Activated T-cell treated with anti-CD3 and anti-CD28 coated beads for 1 hour (primary cell): ENCODE data around the gene EHBP1L1.

Source experiments
- DNase-seq: peaks from one replicate; pipeline ENCODE4 v3.0.0-alpha.2; 2020; ENCODE audit warnings: low read depth

EHBP1L1 gene

DNA sequence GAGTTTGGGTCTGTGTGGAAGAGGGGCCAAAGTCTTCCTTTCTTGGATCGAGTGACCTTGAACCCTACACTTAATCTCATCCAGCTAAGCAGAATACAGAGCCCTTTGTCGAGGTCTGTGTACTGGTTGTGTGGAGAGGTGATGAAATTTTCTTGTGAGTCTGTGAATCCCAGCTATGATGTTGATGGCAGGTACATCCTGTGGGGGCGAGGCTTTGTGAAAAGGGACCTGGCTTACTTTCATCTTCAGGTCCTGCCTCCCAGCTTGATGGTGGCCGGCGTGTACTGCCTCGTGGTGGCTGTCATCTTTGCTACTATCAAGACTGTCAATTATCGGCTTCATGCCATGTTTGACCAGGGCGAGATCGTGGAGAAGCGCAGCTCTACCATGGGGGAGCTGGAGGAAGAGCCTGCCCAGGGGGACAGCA lies 40.7 kb downstream of the EHBP1L1 start:
- DNase-seq = no peak

DNA sequence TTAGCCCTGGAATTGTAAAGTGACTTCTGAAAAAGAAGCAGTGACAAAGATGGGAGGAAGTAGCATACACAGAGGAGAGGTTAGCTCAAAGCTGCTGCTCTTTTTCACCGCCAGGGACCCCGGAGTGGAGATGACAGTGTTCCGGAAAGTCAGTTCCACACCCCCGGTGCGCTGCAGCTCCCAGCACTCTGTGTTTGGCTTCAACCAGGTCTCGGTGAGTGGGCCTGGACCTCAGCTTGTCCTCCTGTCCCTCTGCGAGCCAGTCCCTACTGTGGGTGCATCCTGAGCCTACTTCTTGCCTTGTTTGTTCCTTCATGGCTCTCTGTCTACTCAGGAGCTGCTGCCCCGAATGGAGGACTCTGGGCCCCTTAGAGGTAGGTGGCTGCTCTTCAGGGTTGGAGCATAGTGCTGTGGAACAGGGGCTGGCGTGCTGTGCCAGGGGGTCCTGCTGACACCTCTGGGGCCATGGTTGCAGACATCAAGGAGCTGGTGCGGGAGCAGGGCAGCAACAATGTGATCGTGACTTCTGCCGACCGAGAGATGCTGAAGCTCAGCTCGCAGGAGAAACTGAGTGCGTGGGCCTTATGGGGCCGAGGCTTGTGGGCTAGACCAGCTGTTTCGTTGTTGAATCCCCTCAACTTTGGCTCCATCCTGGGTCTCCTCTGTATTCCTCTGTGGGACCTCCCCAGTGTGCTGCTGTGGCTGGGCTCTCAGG lies 41.4 kb downstream of the EHBP1L1 start:
- no peak for DNase-seq

DNA sequence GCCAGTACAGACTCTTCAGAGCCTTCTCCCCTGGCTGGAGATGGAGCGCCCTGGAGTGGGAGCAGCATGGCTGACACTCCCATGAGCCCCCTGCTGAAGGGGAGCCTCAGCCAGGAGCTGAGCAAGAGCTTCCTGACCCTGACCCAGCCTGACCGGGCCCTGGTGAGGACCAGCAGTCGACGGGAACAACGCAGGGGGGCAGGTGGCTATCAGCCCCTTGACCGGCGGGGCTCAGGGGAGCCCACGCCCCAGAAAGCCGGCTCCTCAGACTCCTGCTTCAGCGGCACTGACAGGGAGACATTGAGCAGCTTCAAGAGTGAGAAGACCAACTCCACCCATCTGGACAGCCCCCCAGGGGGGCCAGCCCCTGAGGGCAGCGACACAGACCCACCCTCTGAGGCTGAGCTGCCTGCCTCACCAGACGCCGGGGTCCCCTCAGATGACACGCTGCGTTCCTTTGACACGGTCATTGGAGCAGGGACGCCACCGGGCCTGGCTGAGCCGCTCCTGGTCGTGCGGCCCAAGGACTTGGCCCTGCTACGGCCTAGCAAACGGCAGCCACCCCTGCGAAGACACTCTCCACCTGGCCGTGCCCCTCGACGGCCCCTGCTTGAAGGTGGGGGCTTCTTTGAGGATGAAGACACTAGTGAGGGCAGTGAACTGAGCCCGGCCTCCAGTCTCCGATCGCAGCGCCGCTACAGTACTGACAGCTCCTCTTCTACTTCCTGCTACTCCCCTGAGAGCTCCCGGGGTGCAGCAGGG lies 42.3 kb downstream of the EHBP1L1 start:
- DNase-seq = no peak

DNA sequence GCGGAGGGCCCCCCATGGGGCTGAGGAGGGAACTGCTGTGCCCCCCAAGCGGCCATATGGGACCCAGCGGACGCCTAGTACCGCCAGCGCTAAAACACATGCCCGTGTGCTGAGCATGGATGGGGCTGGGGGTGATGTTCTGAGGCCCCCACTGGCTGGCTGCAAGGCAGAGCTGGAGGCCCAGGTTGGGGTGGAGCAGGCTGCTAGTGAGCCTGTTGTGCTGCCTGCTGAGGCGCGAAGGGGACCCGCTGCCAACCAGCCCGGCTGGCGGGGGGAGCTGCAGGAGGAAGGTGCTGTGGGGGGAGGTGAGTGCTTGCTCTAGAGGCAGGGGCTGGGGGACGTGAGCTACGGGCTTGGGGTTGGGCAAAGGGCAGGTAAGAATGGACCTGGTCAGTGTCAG lies 42.9 kb downstream of the EHBP1L1 start:
- DNase-seq = no peak

DNA sequence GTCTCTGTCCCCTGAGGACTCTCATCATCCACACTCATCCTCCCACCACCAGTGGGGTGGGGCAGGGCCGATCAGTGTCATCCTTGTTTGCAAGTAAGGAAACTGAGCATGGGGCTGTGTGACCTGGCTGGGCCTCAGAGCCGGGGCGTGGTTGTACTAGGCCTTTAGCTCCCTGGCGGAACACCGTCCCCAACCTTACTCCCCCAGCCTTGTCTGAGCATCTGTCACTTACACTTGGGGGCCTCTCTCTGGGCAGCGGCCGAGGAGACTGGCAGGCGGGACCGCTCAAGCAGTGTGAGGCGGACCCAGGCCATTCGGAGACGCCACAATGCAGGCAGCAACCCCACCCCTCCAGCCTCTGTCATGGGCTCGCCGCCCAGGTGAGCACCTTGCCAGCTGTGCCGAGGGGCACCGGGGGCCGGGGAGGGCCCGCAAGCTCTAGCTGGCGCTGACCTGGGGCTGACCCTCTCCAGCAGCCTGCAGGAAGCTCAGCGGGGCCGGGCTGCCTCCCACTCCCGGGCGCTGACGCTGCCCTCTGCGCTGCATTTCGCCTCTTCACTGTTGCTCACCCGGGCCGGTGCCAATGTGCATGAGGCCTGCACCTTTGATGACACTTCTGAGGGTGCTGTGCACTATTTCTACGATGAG lies 43.6 kb downstream of the EHBP1L1 start:
- no peak for DNase-seq

DNA sequence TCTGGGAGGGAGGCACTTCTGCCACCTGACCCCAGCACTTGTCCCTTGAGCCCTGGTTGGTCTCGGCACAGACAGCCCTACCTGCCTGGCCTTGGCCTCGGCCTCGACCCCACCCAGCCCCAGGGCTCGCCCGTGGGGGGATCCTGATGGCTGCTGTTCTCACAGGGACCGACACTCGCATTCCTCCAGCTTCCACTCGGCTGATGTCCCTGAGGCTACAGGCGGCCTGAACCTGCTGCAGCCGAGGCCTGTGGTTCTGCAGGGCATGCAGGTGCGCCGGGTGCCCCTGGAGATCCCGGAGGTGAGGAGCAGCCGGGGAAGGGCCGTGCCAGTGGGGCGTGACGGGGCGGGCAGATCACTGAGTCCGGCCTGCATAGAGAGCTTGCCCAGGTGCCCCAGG lies 44.8 kb downstream of the EHBP1L1 start:
- no peak for DNase-seq

DNA sequence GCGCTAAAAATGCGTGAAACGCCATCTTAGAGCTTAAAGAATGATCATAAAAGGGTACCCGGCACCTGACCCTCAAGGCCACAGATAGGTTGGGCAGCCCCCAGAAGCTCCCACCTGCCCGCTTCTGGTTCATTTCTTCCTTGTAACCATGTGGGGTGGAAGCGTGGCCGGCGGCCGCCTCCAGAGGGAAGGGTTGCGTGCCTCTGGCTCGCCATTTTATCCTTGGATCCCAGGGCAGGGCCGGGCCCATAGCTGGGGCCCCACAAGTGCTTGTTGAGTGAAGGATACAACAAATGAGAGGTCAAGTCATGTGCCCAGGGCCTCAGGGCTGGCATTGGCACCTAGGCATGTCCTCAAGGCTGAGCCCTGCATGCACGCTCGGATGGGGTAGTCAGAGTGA lies 45.6 kb downstream of the EHBP1L1 start:
- DNase-seq = no peak

DNA sequence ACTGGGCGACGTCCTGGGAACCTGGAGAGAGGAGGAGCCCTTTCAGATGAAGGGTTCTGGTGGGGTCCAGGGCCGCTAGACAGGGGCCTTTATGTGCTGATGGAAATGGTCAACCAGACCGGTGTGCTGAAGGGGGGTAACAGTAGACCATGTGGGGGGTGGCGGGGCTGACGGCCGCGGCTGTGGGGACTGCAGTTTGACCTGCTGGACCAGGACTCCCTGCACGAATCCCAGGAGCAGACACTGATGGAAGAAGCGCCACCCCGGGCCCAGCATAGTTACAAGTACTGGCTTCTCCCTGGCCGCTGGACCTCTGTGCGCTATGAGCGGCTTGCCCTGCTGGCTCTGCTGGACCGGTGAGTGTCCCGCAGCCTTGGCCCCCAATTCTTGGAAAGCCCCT lies 46.2 kb downstream of the EHBP1L1 start:
- DNase-seq = no peak

DNA sequence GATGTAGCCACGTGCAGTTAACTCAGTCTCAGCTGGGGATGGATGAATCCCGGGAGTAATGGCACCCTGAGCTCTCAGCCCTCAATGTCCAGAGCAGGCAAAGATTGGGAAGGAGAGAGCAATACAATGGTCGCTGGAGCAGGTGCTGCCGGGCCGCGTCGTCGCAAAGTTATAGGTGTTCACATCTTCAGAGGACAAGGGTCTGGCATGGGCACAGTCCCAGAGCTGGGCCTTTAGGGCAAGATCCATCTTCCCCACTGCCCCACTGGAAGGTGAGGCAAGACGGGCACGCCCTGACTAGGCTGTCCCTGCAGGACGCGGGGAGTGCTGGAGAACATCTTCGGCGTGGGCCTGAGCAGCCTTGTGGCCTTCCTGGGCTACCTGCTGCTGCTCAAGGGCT lies 47.3 kb downstream of the EHBP1L1 start:
- DNase-seq = no peak

DNA sequence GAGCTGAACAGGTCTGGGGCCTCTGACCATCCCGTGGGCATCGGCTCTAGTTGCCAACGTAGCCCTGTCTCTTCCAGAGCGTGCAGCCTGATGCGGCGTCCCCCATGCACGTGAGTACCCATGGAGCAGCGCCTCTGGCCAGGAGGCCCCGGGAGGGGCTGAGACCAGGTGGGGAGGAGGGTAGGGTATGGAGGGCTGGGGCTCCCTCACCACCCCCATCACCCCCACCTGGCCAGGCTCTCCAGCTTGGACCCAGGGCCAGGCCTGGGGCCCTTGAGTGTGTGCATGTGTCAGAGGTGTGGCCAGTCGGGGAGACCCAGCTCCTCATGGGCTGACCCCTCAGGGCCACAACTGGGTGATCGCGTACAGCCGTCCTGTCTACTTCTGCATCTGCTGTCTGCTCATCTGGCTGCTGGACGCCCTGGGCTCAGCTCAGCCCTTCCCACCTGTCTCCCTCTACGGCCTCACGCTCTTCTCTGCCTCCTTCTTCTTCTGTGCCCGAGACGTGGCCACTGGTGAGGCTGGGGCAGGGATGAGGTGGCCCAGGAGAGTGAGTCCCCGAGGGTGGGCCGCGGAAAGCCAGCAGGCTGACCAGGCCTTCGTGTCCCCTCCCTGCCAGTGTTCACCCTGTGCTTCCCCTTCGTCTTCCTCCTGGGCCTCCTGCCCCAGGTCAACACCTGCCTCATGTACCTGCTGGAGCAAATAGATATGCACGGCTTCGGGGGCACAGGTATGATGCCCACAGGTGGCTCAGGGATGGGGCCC lies 48.2 kb downstream of the EHBP1L1 start:
- no peak for DNase-seq

DNA sequence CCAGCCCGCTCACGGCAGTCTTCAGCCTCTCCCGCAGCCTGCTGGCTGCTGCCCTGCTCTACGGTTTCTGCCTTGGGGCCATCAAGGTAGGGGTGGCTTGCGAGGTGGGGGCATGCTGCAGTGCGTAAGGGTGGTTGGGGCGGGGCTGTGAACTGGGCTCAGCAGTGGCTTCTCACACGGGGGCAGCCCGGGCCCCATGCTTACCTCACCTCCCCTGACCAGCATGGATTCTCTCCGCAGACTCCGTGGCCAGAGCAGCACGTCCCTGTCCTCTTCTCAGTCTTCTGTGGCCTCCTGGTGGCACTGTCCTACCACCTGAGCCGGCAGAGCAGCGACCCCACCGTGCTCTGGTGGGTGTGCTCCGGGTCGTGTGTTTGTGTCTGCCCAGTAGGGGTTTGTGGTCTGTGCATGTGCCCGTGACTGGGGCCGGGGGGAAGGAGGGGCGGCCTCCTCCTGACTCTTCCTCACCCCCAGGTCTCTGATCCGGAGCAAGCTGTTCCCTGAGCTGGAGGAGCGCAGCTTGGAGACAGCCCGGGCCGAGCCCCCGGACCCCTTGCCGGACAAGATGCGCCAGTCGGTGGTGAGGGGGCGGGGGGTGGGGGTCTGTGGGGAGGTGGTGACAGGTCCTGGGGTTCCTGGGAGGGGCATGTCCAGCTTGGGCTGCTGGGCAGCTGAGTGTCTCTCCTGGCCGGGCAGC lies 49.2 kb downstream of the EHBP1L1 start:
- no peak for DNase-seq

DNA sequence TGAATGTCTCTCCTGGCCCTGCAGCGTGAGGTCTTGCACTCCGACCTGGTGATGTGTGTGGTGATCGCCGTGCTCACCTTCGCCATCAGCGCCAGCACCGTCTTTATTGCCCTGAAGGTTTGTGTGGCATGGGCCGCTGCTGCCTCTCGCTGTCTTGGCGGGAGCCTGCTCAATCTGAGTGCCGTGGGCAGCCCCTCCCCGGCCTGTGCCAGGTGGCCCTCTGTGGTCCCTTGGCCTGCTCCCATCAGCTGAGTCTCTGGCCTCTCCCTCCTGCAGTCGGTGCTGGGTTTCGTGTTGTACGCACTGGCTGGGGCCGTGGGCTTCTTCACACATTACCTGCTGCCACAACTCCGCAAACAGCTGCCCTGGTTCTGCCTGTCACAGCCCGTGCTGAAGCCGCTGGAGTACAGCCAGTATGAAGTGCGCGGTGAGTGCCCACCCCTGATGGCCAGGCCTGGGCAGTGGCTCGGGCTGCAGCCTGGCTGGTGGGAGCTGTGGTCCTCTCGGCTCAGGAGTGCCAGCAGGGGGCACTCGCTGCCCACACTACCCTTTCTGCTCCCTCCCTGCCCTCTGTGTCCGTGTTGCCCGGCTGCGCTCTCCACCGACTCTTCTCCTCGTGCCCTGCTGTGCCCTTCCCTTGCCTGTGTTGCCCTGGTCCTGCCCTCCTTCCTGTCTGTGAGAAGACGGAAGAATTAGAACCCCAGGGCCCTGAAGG lies 49.9 kb downstream of the EHBP1L1 start:
- peak; percentile 41 for DNase-seq

DNA sequence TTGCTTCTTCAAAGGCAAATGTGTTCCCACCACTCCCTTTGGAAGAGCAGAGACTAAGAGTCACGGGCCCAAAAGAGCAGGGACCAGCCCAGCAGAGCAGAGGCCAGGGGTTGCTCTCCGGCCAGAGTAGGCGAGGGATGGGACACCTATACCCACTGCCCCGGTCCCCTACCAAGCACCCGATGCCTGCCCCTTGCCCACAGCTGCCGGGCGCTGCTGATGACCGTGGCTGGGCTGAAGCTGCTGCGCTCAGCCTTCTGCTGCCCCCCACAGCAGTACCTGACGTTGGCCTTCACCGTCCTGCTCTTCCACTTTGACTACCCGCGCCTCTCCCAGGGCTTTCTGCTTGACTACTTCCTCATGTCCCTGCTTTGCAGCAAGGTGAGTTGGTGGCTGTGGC lies 51.3 kb downstream of the EHBP1L1 start:
- DNase-seq = no peak

DNA sequence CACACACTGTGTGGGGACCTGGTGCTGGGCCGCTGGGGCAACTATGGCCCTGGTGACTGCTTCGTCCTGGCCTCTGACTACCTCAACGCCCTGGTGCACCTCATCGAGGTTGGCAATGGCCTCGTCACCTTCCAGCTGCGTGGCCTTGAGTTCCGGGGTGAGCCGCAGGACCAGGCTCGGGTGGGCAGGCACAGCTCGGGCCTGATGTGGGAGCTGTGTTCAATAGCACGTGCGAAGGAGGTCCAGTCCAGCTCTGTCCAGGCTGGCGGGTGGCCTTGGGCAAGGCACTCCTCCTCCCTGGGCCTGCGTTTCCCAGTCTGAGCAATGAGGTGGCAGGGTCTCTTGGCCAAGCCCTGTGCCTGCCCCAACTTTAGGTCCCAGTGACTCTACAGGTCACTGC lies 53.7 kb downstream of the EHBP1L1 start:
- DNase-seq = no peak

DNA sequence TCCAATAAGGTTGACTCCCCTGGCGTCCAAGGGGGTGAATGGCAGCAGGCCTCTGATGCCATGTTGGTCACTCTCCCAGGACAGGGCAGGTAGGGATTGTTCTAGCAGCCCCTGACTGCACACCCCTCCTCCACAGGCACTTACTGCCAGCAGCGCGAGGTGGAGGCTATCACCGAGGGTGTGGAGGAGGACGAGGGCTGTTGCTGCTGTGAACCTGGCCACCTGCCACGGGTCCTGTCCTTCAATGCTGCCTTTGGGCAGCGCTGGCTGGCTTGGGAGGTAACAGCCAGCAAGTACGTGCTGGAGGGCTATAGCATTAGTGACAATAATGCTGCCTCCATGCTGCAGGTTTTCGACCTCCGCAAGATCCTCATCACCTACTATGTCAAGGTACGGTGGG lies 54.4 kb downstream of the EHBP1L1 start:
- no peak for DNase-seq

DNA sequence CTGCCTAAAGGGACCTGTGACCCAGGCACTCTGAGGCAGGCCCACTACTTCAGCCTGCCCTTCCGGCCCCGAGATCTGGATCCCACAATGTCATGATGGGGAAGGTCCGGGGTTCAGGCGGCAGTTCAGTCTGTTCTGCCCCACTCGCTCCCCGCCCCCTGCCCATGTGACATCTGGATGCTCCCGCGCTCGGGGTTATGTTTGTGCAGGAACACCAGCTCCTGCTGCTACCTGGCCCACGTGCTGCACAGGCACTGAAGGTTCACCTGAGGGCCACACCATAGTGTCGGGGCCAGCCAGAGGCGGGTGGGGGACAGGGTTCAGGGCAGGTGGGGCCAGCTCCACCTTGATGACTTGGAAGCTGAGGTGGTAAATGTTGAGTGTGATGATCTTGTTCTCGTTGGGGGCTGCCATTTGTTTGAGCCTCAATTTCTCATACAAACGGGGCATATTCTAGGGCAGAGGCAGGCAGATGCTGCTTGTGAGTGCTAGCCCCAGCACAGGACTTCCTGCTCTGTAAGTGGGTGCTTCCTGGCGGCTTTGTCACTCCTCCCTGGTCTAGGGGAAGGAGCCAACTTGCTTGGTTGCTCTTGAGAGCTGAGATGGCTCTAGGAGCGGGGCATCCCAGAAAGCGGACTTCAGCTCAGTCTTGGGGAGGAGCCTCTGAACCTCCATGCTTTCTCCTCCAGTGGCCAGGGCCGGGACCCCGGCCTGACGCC lies 57.7 kb downstream of the EHBP1L1 start:
- DNase-seq = no peak

DNA sequence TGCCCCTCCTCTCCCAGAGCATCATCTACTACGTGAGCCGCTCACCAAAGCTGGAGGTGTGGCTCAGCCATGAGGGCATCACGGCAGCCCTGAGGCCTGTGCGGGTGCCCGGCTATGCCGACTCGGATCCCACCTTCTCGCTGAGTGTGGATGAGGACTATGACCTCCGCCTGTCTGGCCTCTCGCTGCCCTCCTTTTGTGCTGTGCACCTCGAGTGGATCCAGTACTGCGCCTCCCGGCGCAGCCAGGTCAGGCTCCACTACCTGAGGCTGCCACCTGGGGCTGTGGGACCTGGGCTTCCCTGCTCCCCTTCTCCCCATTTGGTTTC lies 58.2 kb downstream of the EHBP1L1 start:
- no peak for DNase-seq

DNA sequence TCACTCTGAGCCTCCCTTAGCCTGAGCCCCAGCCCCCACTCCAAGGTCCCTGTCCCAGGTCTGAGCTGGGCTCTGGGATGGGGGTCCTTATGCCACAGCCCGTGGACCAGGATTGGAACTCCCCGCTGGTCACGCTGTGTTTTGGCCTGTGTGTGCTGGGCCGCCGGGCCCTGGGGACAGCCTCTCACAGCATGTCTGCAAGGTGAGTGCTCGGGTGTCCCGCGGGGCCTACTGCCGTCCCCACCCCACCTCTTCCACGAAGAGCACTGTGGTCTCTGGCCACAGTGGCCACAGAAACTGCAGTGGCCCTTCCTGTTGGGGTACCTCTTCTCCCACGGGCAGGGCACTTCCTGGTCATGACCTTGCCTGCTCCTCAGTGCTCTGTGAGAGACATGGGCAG lies 58.6 kb downstream of the EHBP1L1 start:
- no peak for DNase-seq

DNA sequence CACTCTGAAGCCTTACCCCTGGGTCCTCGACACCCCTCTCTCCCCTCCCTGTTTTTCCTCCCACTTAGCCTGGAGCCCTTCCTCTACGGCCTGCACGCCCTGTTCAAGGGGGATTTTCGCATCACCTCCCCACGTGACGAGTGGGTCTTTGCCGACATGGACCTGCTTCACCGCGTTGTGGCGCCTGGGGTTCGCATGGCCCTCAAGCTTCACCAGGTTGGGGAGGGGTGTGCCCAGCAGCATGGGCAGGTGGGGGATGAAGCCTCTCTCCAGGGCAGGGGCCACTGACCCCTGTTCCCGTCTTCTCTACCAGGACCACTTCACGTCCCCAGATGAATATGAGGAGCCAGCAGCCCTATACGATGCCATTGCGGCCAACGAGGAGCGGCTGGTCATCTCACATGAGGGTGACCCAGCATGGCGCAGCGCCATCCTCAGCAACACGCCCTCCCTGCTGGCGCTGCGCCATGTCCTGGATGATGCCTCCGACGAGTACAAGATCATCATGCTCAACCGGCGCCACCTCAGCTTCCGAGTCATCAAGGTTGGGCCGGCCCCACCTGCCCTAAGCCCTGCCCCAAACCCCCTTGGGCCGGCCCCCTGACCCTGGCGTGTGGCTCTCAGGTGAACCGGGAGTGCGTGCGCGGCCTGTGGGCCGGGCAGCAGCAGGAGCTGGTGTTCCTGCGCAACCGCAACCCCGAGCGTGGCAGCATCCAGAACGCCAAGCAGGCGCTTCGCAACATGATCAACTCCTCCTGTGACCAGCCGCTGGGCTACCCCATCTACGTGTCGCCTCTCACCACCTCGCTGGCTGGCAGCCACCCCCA lies 59.3 kb downstream of the EHBP1L1 start:
- no peak for DNase-seq
